Measurements from ENCODE around the gene HRH2.
"Not testable (repeated sequence)": the region's sequence is repeated elsewhere in the genome, so short reads cannot be mapped to it uniquely, and the experiment has no call there.

HRH2 gene

GRCh38 chr5:175714479-175715085, 56.7 kb downstream of the HRH2 start:
- Histone ChIP-seq H3K36me3 (ENCODE audit: control insufficient read depth, insufficient read depth, low read length) (no peaks in the 10 kb centered on the region), H3K4me1 (ENCODE audit: control insufficient read depth, insufficient read depth, low read length, poor library complexity, severe bottlenecking) (no peaks in the 10 kb centered on the region), H3K4me3 (ENCODE audit: extremely low read depth, insufficient read depth, low read length, poor library complexity, severe bottlenecking) (no peak overlapping the region), H3K27ac (ENCODE audit: low read depth, low read length, severe bottlenecking) (no peak overlapping the region), H3K9me3 (ENCODE audit: control insufficient read depth, low read length) (peaks cover 20% of the 10 kb centered on the region)
- 86 to 95% methylated on average over 7 of the region's 7 CpGs for WGBS, 2 experiments (ENCODE audit: insufficient coverage in 2 of 2)

- Histone ChIP-seq H3K9me3 (ENCODE audit: control insufficient read depth, low read length) (peaks cover 14% of the 10 kb centered on the region), H3K36me3 (ENCODE audit: control insufficient read depth, insufficient read depth, low read length) (no peaks in the 10 kb centered on the region), H3K4me3 (ENCODE audit: extremely low read depth, insufficient read depth, low read length, poor library complexity, severe bottlenecking) (no peak overlapping the region), H3K4me1 (ENCODE audit: control insufficient read depth, insufficient read depth, low read length, poor library complexity, severe bottlenecking) (no peaks in the 10 kb centered on the region), H3K27ac (ENCODE audit: low read depth, low read length, severe bottlenecking) (no peak overlapping the region)
- 93 to 94% methylated on average over 8 to 9 of the region's 10 CpGs for WGBS, 2 experiments (ENCODE audit: insufficient coverage in 2 of 2)
Measured at GRCh38 chr5:175715627-175716522, 58.0 kb downstream of the HRH2 start.

DNA sequence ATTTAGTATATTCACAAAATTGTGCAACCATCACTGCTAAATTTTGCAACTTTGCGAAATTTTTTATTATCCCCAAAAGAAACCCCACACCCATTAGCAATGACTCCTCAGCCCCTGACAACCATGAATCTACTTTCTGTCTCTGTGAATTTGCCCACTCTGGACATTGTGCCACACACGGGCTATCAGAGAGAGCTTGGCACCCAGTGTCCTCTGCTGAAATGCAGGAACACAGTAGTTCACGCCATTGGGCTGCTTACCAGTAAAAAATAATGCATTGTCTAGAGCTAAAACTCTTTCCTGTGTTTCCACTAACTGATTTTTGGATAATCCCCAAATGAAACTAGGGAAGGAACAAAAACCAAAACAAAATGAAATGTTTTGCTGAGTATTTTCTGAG, 60.0 kb downstream of the HRH2 start:
- no peaks in the 10 kb centered on the region for H3K36me3 ChIP-seq (ENCODE audit: control insufficient read depth, insufficient read depth, low read length)
- no peak overlapping the region for H3K4me3 ChIP-seq (ENCODE audit: extremely low read depth, insufficient read depth, low read length, poor library complexity, severe bottlenecking)
- peaks cover 14% of the 10 kb centered on the region for H3K9me3 ChIP-seq (ENCODE audit: control insufficient read depth, low read length)
- H3K27ac ChIP-seq (ENCODE audit: low read depth, low read length, severe bottlenecking) = no peak overlapping the region
- 87 to 100% methylated on average over 1 to 3 of the region's 3 CpGs for WGBS, 2 experiments (ENCODE audit: insufficient coverage in 2 of 2)
- no peaks in the 10 kb centered on the region for H3K4me1 ChIP-seq (ENCODE audit: control insufficient read depth, insufficient read depth, low read length, poor library complexity, severe bottlenecking)

DNA sequence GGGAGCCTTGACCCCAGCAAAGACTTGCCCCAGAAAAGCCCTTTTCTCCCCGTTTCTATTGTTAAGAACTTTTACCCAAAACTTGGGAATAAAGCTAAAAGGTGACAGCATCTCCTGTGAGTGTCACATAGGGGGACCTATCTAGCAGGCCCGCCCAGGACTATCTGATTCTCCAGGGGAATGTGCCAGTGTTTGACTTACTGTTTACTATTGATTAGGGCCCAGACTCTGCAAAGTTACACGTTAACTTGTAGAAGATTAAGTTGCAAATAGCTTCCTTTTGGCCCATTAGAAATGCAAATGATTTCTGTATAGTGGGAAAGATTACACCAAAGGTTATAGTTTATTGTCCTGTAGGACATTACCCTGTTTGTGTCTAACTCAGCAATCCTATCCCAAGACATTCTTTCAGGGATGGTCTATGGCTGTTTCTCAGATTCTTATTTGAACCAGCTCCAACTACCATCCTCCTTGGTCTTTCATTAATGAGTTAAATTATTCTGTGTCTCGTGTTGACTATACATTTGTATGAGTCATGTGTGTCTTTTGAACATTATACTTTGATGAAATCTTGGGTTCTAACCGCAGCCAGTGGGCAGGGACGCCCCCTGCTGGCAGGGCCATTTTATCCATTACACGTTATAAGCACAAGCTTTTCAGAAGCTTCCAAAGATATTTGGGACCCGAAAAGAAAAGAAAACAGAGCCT, 60.7 kb downstream of the HRH2 start:
- no peak overlapping the region for H3K27ac ChIP-seq (ENCODE audit: low read depth, low read length, severe bottlenecking)
- no peaks in the 10 kb centered on the region for H3K36me3 ChIP-seq (ENCODE audit: control insufficient read depth, insufficient read depth, low read length)
- peaks cover 14% of the 10 kb centered on the region for H3K9me3 ChIP-seq (ENCODE audit: control insufficient read depth, low read length)
- 75 to 77% methylated on average over 2 to 4 of the region's 8 CpGs for WGBS, 2 experiments (ENCODE audit: insufficient coverage in 2 of 2)
- no peaks in the 10 kb centered on the region for H3K4me1 ChIP-seq (ENCODE audit: control insufficient read depth, insufficient read depth, low read length, poor library complexity, severe bottlenecking)
- no peak overlapping the region for H3K4me3 ChIP-seq (ENCODE audit: extremely low read depth, insufficient read depth, low read length, poor library complexity, severe bottlenecking)

DNA sequence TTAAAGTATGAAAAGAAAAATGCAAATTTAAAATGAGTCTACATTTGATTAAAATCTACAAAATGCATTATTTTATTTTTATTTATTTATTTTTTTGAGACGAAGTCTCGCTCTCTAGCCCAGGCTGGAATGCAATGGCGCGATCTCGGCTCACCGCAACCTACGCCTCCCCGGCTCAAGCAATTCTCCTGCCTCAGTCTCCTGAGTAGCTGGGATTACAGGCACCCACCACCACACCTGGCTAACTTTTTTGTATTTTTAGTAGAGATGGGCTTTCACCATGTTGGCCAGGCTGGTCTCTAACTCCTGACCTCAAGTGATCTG, 61.2 kb downstream of the HRH2 start:
- not testable (repeated sequence) for H3K36me3 ChIP-seq (ENCODE audit: control insufficient read depth, insufficient read depth, low read length); H3K4me3 ChIP-seq (ENCODE audit: extremely low read depth, insufficient read depth, low read length, poor library complexity, severe bottlenecking); H3K4me1 ChIP-seq (ENCODE audit: control insufficient read depth, insufficient read depth, low read length, poor library complexity, severe bottlenecking); H3K27ac ChIP-seq (ENCODE audit: low read depth, low read length, severe bottlenecking)
- H3K9me3 ChIP-seq (ENCODE audit: control insufficient read depth, low read length) = peaks cover 14% of the 10 kb centered on the region
- WGBS, 2 experiments (ENCODE audit: insufficient coverage in 2 of 2) = 90% methylated on average over 2 of the region's 8 CpGs; no CpG with 5 or more reads in 1 of the 2 experiments

- 79 to 88% methylated on average over 7 to 9 of the region's 15 CpGs for WGBS, 2 experiments (ENCODE audit: insufficient coverage in 2 of 2)
- H3K9me3 ChIP-seq (ENCODE audit: control insufficient read depth, low read length) = no peaks in the 10 kb centered on the region
- H3K4me3 ChIP-seq (ENCODE audit: extremely low read depth, insufficient read depth, low read length, poor library complexity, severe bottlenecking) = no peak overlapping the region
- H3K36me3 ChIP-seq (ENCODE audit: control insufficient read depth, insufficient read depth, low read length) = no peaks in the 10 kb centered on the region
- H3K27ac ChIP-seq (ENCODE audit: low read depth, low read length, severe bottlenecking) = no peak overlapping the region
- peaks cover 3% of the 10 kb centered on the region for H3K4me1 ChIP-seq (ENCODE audit: control insufficient read depth, insufficient read depth, low read length, poor library complexity, severe bottlenecking)
Measured at GRCh38 chr5:175724314-175725275, 66.7 kb downstream of the HRH2 start.

- Histone ChIP-seq H3K9me3 (ENCODE audit: control insufficient read depth, low read length) (no peaks in the 10 kb centered on the region), H3K4me1 (ENCODE audit: control insufficient read depth, insufficient read depth, low read length, poor library complexity, severe bottlenecking) (peaks cover 3% of the 10 kb centered on the region), H3K27ac (ENCODE audit: low read depth, low read length, severe bottlenecking) (no peak overlapping the region), H3K36me3 (ENCODE audit: control insufficient read depth, insufficient read depth, low read length) (no peaks in the 10 kb centered on the region), H3K4me3 (ENCODE audit: extremely low read depth, insufficient read depth, low read length, poor library complexity, severe bottlenecking) (no peak overlapping the region)
- WGBS, 2 experiments (ENCODE audit: insufficient coverage in 2 of 2) = 82 to 89% methylated on average over 11 to 12 of the region's 12 CpGs
Measured at GRCh38 chr5:175728316-175728715, 70.4 kb downstream of the HRH2 start.

DNA sequence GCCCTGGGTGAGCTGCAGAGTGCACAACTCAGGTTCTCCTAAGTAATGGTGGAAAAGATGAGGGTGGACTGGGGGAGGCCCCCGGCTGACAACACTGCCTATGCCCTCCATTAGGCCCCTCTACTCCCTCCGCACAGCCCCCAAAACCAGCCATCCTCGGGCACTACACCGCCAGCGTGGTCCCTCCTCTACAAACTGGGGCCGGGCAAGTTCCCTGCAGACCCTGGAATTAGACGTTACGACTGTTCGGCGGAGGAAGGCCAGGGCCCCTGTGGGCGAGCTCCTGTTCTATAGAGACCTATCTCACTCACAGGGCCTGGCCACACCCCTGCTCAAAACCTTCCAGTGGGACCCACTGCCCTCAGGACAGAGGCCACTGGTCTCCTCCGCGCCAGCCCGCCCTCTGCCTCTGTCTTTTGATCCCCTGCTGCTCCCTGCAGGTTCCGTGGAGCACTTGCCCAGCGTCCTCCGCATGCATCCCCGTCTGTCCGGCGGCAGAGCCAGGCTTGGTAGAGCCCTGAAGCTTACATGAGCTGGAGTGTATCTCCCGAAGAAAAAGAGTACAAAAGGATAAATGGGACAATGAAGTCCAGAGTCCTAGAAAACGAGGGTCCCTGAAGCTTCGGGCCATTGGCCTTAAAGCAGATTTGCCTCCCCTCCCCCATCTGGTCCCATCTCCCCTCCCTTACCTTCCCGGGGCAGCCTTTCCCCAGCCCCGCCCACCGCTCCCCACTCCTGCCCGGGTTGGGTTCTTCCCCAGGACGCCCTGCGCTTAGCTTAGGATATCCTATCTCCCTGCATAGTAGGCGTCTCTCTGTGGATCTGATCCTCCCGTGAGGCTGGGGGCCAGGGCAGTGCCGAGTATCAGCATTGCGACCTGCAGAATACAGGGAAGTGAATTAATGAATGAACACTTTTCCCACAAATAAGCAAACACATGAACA, 71.3 kb downstream of the HRH2 start:
- no peak overlapping the region for H3K27ac ChIP-seq (ENCODE audit: low read depth, low read length, severe bottlenecking)
- no peaks in the 10 kb centered on the region for H3K36me3 ChIP-seq (ENCODE audit: control insufficient read depth, insufficient read depth, low read length)
- H3K4me1 ChIP-seq (ENCODE audit: control insufficient read depth, insufficient read depth, low read length, poor library complexity, severe bottlenecking) = peaks cover 3% of the 10 kb centered on the region
- H3K9me3 ChIP-seq (ENCODE audit: control insufficient read depth, low read length) = no peaks in the 10 kb centered on the region
- 29 to 30% methylated on average over 23 to 26 of the region's 33 CpGs for WGBS, 2 experiments (ENCODE audit: insufficient coverage in 2 of 2)
- H3K4me3 ChIP-seq (ENCODE audit: extremely low read depth, insufficient read depth, low read length, poor library complexity, severe bottlenecking) = peak overlapping the region; percentile 14

GRCh38 chr5:175729829-175730277, 72.0 kb downstream of the HRH2 start:
- Histone ChIP-seq H3K9me3 (ENCODE audit: control insufficient read depth, low read length) (no peaks in the 10 kb centered on the region), H3K27ac (ENCODE audit: low read depth, low read length, severe bottlenecking) (no peak overlapping the region), H3K4me1 (ENCODE audit: control insufficient read depth, insufficient read depth, low read length, poor library complexity, severe bottlenecking) (peaks cover 3% of the 10 kb centered on the region), H3K36me3 (ENCODE audit: control insufficient read depth, insufficient read depth, low read length) (no peaks in the 10 kb centered on the region), H3K4me3 (ENCODE audit: extremely low read depth, insufficient read depth, low read length, poor library complexity, severe bottlenecking) (no peak overlapping the region)
- 2 to 7% methylated on average over 5 to 7 of the region's 9 CpGs for WGBS, 2 experiments (ENCODE audit: insufficient coverage in 2 of 2)
